Upper lobe of right lung (tissue), 1 donor: ENCODE measurements around the gene DYNC2LI1. TPM values are rescaled to one million over a fixed set of nuclear protein-coding genes. Genes with fewer than 3 reads are reported as not detected.
"Not testable (repeated sequence)": the region's sequence is repeated elsewhere in the genome, so short reads cannot be mapped to it uniquely, and the experiment has no call there.

Experiments
- ATAC-seq: fragments of 200-7000 bp; cut with Tn5 transposase; one replicate; pipeline ENCODE4 v1.9.1; 2020; ENCODE audit warnings: mild to moderate bottlenecking, moderate library complexity
- DNase-seq: peaks from one replicate; pipeline ENCODE4 v3.0.0-alpha.2; 2020
- H3K27ac ChIP-seq: fragments of 200-600 bp; one replicate; pipeline ENCODE4 v1.8.0; 2022
- H3K27me3 ChIP-seq: fragments of 200-600 bp; one replicate; pipeline ENCODE4 v1.8.0; 2022; ENCODE audit warnings: mild to moderate bottlenecking
- H3K36me3 ChIP-seq: fragments of 200-600 bp; one replicate; pipeline ENCODE4 v1.8.0; 2022
- H3K4me1 ChIP-seq: fragments of 200-600 bp; one replicate; pipeline ENCODE4 v1.8.0; 2022
- H3K4me3 ChIP-seq: fragments of 200-600 bp; one replicate; pipeline ENCODE4 v1.8.0; 2022; ENCODE audit warnings: mild to moderate bottlenecking
- H3K9me3 ChIP-seq: fragments of 200-600 bp; one replicate; pipeline ENCODE4 v1.8.0; 2022
- CTCF ChIP-seq: fragments of 200-600 bp; IDR thresholded peaks from one replicate; pipeline ENCODE4 v1.8.0; 2022; ENCODE audit warnings: antibody characterized with exemption
- intact Hi-C: fragments of 100-400 bp; cut with DNase I; formaldehyde crosslinking; loops from one replicate; pipeline ENCODE4 v1.11.0; 2022
- long read RNA-seq: library from polyadenylated mRNA; unstranded; transcript quantifications from one replicate; pipeline ENCODE4 v2.0.0, GENCODE V29; 2021
- total RNA-seq: library from RNA; stranded (reverse); fragmentation: NEBNext Ultra II Directional; extraction: Animal tissue kit (Norgen Biotek cat#: 25700); gene quantifications from one replicate; pipeline ENCODE4 v1.2.1, GENCODE V29; 2021
- donor health status: DM: no; HTN: yes; CAD: no; lungs with severe emphysema.

Gene DYNC2LI1
- 22.4 TPM for total RNA-seq
- long read RNA-seq, transcript DYNC2LI1-210 (13 exons, 1,346 nt), result major isoform, 6 of 16 reads
- long read RNA-seq, partial matches to known transcripts, result 5 of 16 reads
- long read RNA-seq, other reads (novel, unspliced or antisense), result 1 of 16 reads

GRCh38 chr2:43773876-43774613, at the start of gene DYNC2LI1:
DYNC2LI1 (plus strand) TSS chr2:43774039; CDS start chr2:43774139, 100 bp downstream.
- no peaks in the 10 kb centered on the region for H3K9me3 ChIP-seq
- ATAC-seq, result peak; percentile 99
- TF ChIP-seq CTCF, result no peak

GRCh38 chr2:43724728-43725526, 48.9 kb upstream of the DYNC2LI1 start:
- ATAC-seq (no peak), DNase-seq (no peak)
- H3K4me3 ChIP-seq, result no peak overlapping the region
- no peak overlapping the region for H3K27ac ChIP-seq
- H3K9me3 ChIP-seq, result no peaks in the 10 kb centered on the region
- peaks cover under 1% of the 10 kb centered on the region for H3K36me3 ChIP-seq
- no peaks in the 10 kb centered on the region for H3K27me3 ChIP-seq
- H3K4me1 ChIP-seq, result no peaks in the 10 kb centered on the region
- intact Hi-C loops, result no loop called here
- no peak for TF ChIP-seq CTCF

More at GRCh38 chr2:43773876-43774613, at the start of gene DYNC2LI1:
- no peaks in the 10 kb centered on the region for H3K27me3 ChIP-seq
- no peaks in the 10 kb centered on the region for H3K36me3 ChIP-seq
- intact Hi-C loops, result no loop called here
- peak within 1 kb of the TSS; percentile 76 for H3K4me3 ChIP-seq
- peak within 1 kb of the TSS; percentile 90 for H3K27ac ChIP-seq
- H3K4me1 ChIP-seq, result no peaks in the 10 kb centered on the region
- DNase-seq, result peak; percentile 95

GRCh38 chr2:43725711-43726246, 48.1 kb upstream of the DYNC2LI1 start:
- intact Hi-C loops, result no loop called here
- no peak for TF ChIP-seq CTCF
- H3K4me3 ChIP-seq, result no peak overlapping the region
- no peaks in the 10 kb centered on the region for H3K9me3 ChIP-seq
- ATAC-seq (no peak), DNase-seq (no peak)
- no peak overlapping the region for H3K27ac ChIP-seq
- no peaks in the 10 kb centered on the region for H3K36me3 ChIP-seq
- no peaks in the 10 kb centered on the region for H3K4me1 ChIP-seq
- no peaks in the 10 kb centered on the region for H3K27me3 ChIP-seq

- H3K9me3 ChIP-seq, DNase-seq, H3K27ac ChIP-seq, H3K4me1 ChIP-seq, intact Hi-C loops, H3K27me3 ChIP-seq, H3K36me3 ChIP-seq, H3K4me3 ChIP-seq, ATAC-seq: not testable (repeated sequence)
Observed at GRCh38 chr2:43726961-43727633, 46.7 kb upstream of the DYNC2LI1 start.

- Histone ChIP-seq H3K9me3 (no peaks in the 10 kb centered on the region), H3K4me1 (no peaks in the 10 kb centered on the region), H3K36me3 (no peaks in the 10 kb centered on the region), H3K27ac (no peak overlapping the region), H3K27me3 (no peaks in the 10 kb centered on the region), H3K4me3 (no peak overlapping the region)
- ATAC-seq (no peak), DNase-seq (no peak)
- no peak for TF ChIP-seq CTCF
- intact Hi-C loops, result no loop called here
Observed at GRCh38 chr2:43727634-43728014, 46.2 kb upstream of the DYNC2LI1 start.
